ENCODE measurements around the gene SLC38A8.

SLC38A8 gene

DNA sequence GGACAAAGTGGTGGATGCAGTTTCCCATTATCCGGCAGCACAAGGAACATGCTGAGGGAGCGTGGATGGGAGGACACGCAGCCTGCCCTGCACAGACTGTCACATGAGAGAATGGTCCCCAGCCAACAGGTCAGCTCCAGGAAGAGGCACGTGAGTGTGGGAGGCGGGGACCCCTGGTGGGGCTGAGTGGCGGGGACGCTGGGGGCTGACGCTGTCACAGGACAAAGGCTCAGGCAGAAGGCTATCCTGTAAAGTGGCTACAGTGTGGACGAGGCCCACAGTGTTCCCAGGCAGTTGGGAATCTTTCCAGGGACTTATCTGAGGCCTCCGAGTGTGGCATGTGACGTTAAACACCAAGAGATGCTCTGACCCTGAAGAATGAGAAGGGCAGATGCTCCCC lies 43.7 kb upstream of the SLC38A8 start:
- Histone ChIP-seq H3K4me1 (ENCODE audit: control insufficient read depth, low read length) (peaks cover 50% of the 10 kb centered on the region), H3K27ac (ENCODE audit: low read depth, low read length) (peak overlapping the region; percentile 85), H3K9me2 (replicated peaks; ENCODE audit: control insufficient read depth, low read length) (no peaks in the 10 kb centered on the region), H3K27me3 (ENCODE audit: control insufficient read depth, low read length) (no peaks in the 10 kb centered on the region), H3K36me3 (ENCODE audit: control insufficient read depth, low read length) (peaks cover 82% of the 10 kb centered on the region), H3K79me2 (ENCODE audit: control insufficient read depth, low read length) (peaks cover 7% of the 10 kb centered on the region; the same call in 1 of the 2 replicates), H4K20me1 (ENCODE audit: control insufficient read depth, insufficient read depth, low read depth, low read length) (no peaks in the 10 kb centered on the region), H3F3A (ENCODE audit: control insufficient read depth, insufficient read depth) (peaks cover 7% of the 10 kb centered on the region; the same call in 1 of the 2 replicates), H3K4me2 (ENCODE audit: low read length) (peak overlapping the region; percentile 98), H3K9me3 (ENCODE audit: control insufficient read depth, insufficient read depth, low read length) (no peaks in the 10 kb centered on the region), H3K4me3 (ENCODE audit: low read length) (peak overlapping the region; percentile 72)
- no peak for TF ChIP-seq EZH2phosphoT487 (IDR thresholded peaks at IDR 0.05; ENCODE audit: borderline replicate concordance, low read length)
- peak; percentile 34 for TF ChIP-seq CTCF (IDR thresholded peaks at IDR 0.05; ENCODE audit: low read depth, low read length, poor library complexity, severe bottlenecking)

DNA sequence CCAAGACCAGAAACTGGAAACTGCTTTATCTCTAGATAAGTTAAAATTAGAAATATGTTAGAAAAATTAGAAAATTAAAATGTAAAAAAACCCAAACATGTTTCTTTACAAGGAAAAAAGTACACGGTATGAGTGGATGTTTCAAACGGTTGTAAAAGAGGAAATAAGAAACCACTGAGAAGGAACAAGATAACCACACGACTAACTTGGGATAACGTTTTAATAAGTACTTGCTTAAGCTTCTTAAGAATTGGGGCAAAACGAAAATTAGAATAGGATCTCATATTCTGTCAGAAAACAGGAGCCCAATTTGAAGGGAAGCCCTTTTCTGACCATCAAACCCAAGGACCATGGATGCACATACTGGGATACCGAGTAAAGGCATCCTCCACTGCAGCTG lies 43.2 kb upstream of the SLC38A8 start:
- H3K36me3 ChIP-seq (ENCODE audit: control insufficient read depth, low read length), result peaks cover 84% of the 10 kb centered on the region

GRCh38 chr16:84085271-84085667 lies 42.7 kb upstream of the SLC38A8 start:
- no peaks in the 10 kb centered on the region for H4K20me1 ChIP-seq (ENCODE audit: control insufficient read depth, insufficient read depth, low read depth, low read length)
- H3K9me2 ChIP-seq (replicated peaks; ENCODE audit: control insufficient read depth, low read length), result no peaks in the 10 kb centered on the region
- peak overlapping the region; percentile 85 for H3K27ac ChIP-seq (ENCODE audit: low read depth, low read length)
- peaks cover 50% of the 10 kb centered on the region for H3K4me1 ChIP-seq (ENCODE audit: control insufficient read depth, low read length)
- H3K4me2 ChIP-seq (ENCODE audit: low read length), result peak overlapping the region; percentile 98
- no peak for TF ChIP-seq EZH2phosphoT487 (IDR thresholded peaks at IDR 0.05; ENCODE audit: borderline replicate concordance, low read length)
- no peak for TF ChIP-seq CTCF (IDR thresholded peaks at IDR 0.05; ENCODE audit: low read depth, low read length, poor library complexity, severe bottlenecking)
- H3F3A ChIP-seq (ENCODE audit: control insufficient read depth, insufficient read depth), result peaks cover 7% of the 10 kb centered on the region; the same call in 1 of the 2 replicates
- peaks cover 87% of the 10 kb centered on the region for H3K36me3 ChIP-seq (ENCODE audit: control insufficient read depth, low read length)
- 0 out of 2 replicates have a peak overlapping the region, but pooled peaks have one; percentile 3 for H3K4me3 ChIP-seq (ENCODE audit: low read length)
- H3K27me3 ChIP-seq (ENCODE audit: control insufficient read depth, low read length), result no peaks in the 10 kb centered on the region
- H3K9me3 ChIP-seq (ENCODE audit: control insufficient read depth, insufficient read depth, low read length), result no peaks in the 10 kb centered on the region
- peaks cover 7% of the 10 kb centered on the region; the same call in 1 of the 2 replicates for H3K79me2 ChIP-seq (ENCODE audit: control insufficient read depth, low read length)

More for the DNA sequence above, 43.2 kb upstream of the SLC38A8 start:
- Histone ChIP-seq H3K27ac (ENCODE audit: low read depth, low read length) (peak overlapping the region; percentile 85), H3K4me3 (ENCODE audit: low read length) (peak overlapping the region; percentile 72), H4K20me1 (ENCODE audit: control insufficient read depth, insufficient read depth, low read depth, low read length) (no peaks in the 10 kb centered on the region), H3K4me1 (ENCODE audit: control insufficient read depth, low read length) (peaks cover 50% of the 10 kb centered on the region), H3K27me3 (ENCODE audit: control insufficient read depth, low read length) (no peaks in the 10 kb centered on the region), H3K9me2 (replicated peaks; ENCODE audit: control insufficient read depth, low read length) (no peaks in the 10 kb centered on the region), H3F3A (ENCODE audit: control insufficient read depth, insufficient read depth) (peaks cover 7% of the 10 kb centered on the region; the same call in 1 of the 2 replicates), H3K4me2 (ENCODE audit: low read length) (peak overlapping the region; percentile 98), H3K9me3 (ENCODE audit: control insufficient read depth, insufficient read depth, low read length) (no peaks in the 10 kb centered on the region), H3K79me2 (ENCODE audit: control insufficient read depth, low read length) (peaks cover 7% of the 10 kb centered on the region; the same call in 1 of the 2 replicates)
- no peak for TF ChIP-seq EZH2phosphoT487 (IDR thresholded peaks at IDR 0.05; ENCODE audit: borderline replicate concordance, low read length)
- TF ChIP-seq CTCF (IDR thresholded peaks at IDR 0.05; ENCODE audit: low read depth, low read length, poor library complexity, severe bottlenecking), result no peak

Measured in DOHH2 (cell line).